Keratinocyte (primary cell): ENCODE data around the gene PARN.

Experiments
- CTCF ChIP-seq, 3 experiments: IDR thresholded peaks in 1 of 3; conservative IDR thresholded peaks in 1 of 3; optimal IDR thresholded peaks in 1 of 3; 2 replicates in 2 of 3; 3 replicates in 1 of 3; pipeline versions ENCODE3 to v1.5.1; 2011; ENCODE audit warnings: low read length in 3 of 3, mild to moderate bottlenecking in 3 of 3, moderate library complexity in 2 of 3, control low read depth in 1 of 3, inconsistent platforms in 1 of 3; ENCODE audit not compliant: insufficient read depth in 2 of 3; ENCODE audit errors: extremely low read depth in 1 of 3
- EZH2 ChIP-seq: IDR thresholded peaks from one replicate; pipeline ENCODE4 v1.6.1; 2012; ENCODE audit warnings: inconsistent platforms, mild to moderate bottlenecking, low read length, moderate library complexity

- TF ChIP-seq CTCF (optimal IDR thresholded peaks at IDR 0.05 in 1 of 3, IDR thresholded peaks at IDR 0.05 in 1 of 3, conservative IDR thresholded peaks at IDR 0.05 in 1 of 3; ENCODE audit: extremely low read depth in 1 of 3, insufficient read depth in 2 of 3, low read length in 3 of 3): no peak
- no peak for TF ChIP-seq EZH2
Measured at GRCh38 chr16:14449334-14449733, 180.7 kb downstream of the PARN start.
